GM21619 (cell line): ENCODE results near the gene GUCY2C.

Experiments used
- ATAC-seq: cut with Tn5 transposase; IDR thresholded peaks from one replicate; pipeline ENCODE4 v1.9.1; 2021; ENCODE audit not compliant: unreplicated experiment

Gene GUCY2C

GRCh38 chr12:14576896-14577295, 119.5 kb downstream of the GUCY2C start:
- peak; percentile 11 for ATAC-seq

- no peak for ATAC-seq
Observed at GRCh38 chr12:14575585-14575984, 120.8 kb downstream of the GUCY2C start.

- no peak for ATAC-seq
Observed at GRCh38 chr12:14573118-14573517, 123.3 kb downstream of the GUCY2C start.

- no peak for ATAC-seq
Observed at GRCh38 chr12:14572401-14572800, 124.0 kb downstream of the GUCY2C start.

GRCh38 chr12:14571779-14572178, 124.6 kb downstream of the GUCY2C start:
- no peak for ATAC-seq

- ATAC-seq, result no peak
Observed at GRCh38 chr12:14570231-14570630, 126.2 kb downstream of the GUCY2C start.

GRCh38 chr12:14567351-14568162, 128.8 kb downstream of the GUCY2C start, which contains the start of gene PLBD1:
Gene PLBD1, minus strand, starts transcription at chr12:14567883. Its CDS starts 187 bp downstream, at chr12:14567696.
- ATAC-seq, result peak; percentile 59

- ATAC-seq, result no peak
Observed at GRCh38 chr12:14564336-14564959, 132.0 kb downstream of the GUCY2C start.

GRCh38 chr12:14563046-14563445, 133.4 kb downstream of the GUCY2C start:
- no peak for ATAC-seq
